ENCODE measurements around the gene FAIM. TPM values are rescaled to one million over a fixed set of nuclear protein-coding genes. Genes with fewer than 3 reads are reported as not detected.
"Not testable (repeated sequence)": the region's sequence is repeated elsewhere in the genome, so short reads cannot be mapped to it uniquely, and the experiment has no call there.

The FAIM gene
- total RNA-seq, 1 experiment from 2014 or later, result 29.2 TPM

GRCh38 chr3:138594150-138594934, 14.2 kb upstream of the FAIM start, which contains the start of gene CEP70:
TSS of gene CEP70 (minus strand) at chr3:138594260. CDS start at chr3:138572927, 21,333 bp downstream.
- H3K4me1 ChIP-seq (ENCODE audit: insufficient read depth, low read length), result 0 out of 2 replicates have a peak, but pooled peaks cover 9% of the 10 kb centered on the region
- peak within 1 kb of the TSS; percentile 62 for H3K27ac ChIP-seq (ENCODE audit: low read length)
- H3K9me3 ChIP-seq (ENCODE audit: low read length), result no peaks in the 10 kb centered on the region
- peak within 1 kb of the TSS; percentile 91 for H3K4me3 ChIP-seq (ENCODE audit: low read length)
- H3K79me2 ChIP-seq (ENCODE audit: low read length), result peaks cover 22% of the 10 kb centered on the region
- BruUV-seq (replicated peaks), result TSS peak; percentile 98
- intact Hi-C loops (cut with micrococcal nuclease), result loop anchor here (1.0 to 5.0 kb wide), 8 partner anchors 100 to 328 kb away; partner anchors contain the start of gene PIK3CB
- no peak for TF ChIP-seq EZH2phosphoT487 (IDR thresholded peaks at IDR 0.05; ENCODE audit: borderline replicate concordance, low read length)
- TF ChIP-seq EZH2 (IDR thresholded peaks at IDR 0.05; ENCODE audit: low read length, unreplicated experiment), result no peak
- TF ChIP-seq CTCF (conservative IDR thresholded peaks at IDR 0.05; ENCODE audit: low read depth, low read length), result peak; percentile 84
- no peaks in the 10 kb centered on the region for H3K9me2 ChIP-seq (replicated peaks; ENCODE audit: low read length)
- DNase-seq (peak; percentile 93), ATAC-seq (peak; percentile 91)
- CTCF ChIA-PET, result interaction anchor here (0.5 to 2.8 kb wide), 8 partner anchors 92 to 342 kb away, joined by 3 to 18 read pairs (median 4); no protein-coding TSS in a partner anchor
- no peaks in the 10 kb centered on the region for H3F3A ChIP-seq (ENCODE audit: low read length, unreplicated experiment)
- peak within 1 kb of the TSS; percentile 99 for H3K4me2 ChIP-seq (ENCODE audit: low read length)
- H3K9ac ChIP-seq (ENCODE audit: low read length), result peak within 1 kb of the TSS; percentile 69
- no peaks in the 10 kb centered on the region; the same call in 1 of the 2 replicates for H3K36me3 ChIP-seq (ENCODE audit: low read depth, low read length)
- H2AFZ ChIP-seq (ENCODE audit: low read length), result peak within 1 kb of the TSS; percentile 99
- H3K27me3 ChIP-seq (ENCODE audit: low read length), result no peaks in the 10 kb centered on the region
- POLR2A ChIA-PET (ENCODE audit: unreplicated experiment), result interaction anchor here (0.6 kb wide), 3 partner anchors 16 to 321 kb away, joined by 3 read pairs; no protein-coding TSS in a partner anchor
- H4K20me1 ChIP-seq (ENCODE audit: low read length), result no peaks in the 10 kb centered on the region

DNA sequence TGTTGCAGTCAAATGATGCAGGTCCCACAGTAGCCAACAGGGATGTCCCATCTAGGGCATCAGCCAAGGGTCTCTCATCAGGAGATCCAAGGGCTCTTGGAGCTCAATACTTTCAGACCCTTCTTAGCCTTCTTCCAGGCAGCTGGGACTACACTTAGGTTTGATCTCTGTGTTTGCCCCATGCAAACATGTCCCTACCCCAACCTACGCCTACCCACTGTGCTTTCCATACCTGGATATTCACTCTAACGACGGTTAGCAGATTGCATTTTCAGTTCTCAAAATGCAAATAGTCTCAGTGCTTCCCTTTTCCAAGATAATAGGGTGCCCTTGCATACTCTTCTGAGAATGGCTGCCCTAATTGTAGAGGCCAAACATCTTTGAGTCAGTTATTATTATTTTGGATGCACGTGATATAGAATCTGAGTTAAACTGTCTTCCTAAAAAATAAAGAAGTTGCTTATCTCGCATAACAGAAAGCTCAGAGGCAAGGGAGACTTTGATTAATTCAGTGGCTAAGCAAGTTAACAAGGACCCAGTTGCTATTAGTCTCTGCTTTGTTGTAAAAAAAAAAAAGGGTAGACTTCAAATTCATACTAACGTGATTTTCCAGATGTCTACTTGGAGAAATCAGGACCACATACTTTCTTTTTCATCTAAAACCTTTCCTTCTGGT, 13.5 kb upstream of the FAIM start:
- intact Hi-C loops (cut with micrococcal nuclease), result loop anchor here (1.0 to 5.0 kb wide), 8 partner anchors 99 to 327 kb away; partner anchors contain the start of gene PIK3CB
- no peaks in the 10 kb centered on the region for H3F3A ChIP-seq (ENCODE audit: low read length, unreplicated experiment)
- ChIA-PET CTCF (interaction anchor here (0.5 to 2.8 kb wide), 6 partner anchors 92 to 341 kb away, joined by 3 to 18 read pairs (median 8); no protein-coding TSS in a partner anchor), POLR2A (ENCODE audit: unreplicated experiment) (interaction anchor here (0.6 kb wide), 1 partner anchor 320 kb away, joined by 3 read pairs; no protein-coding TSS in a partner anchor)
- TF ChIP-seq EZH2 (IDR thresholded peaks at IDR 0.05; ENCODE audit: low read length, unreplicated experiment) (no peak), CTCF (conservative IDR thresholded peaks at IDR 0.05; ENCODE audit: low read depth, low read length) (no peak), EZH2phosphoT487 (IDR thresholded peaks at IDR 0.05; ENCODE audit: borderline replicate concordance, low read length) (no peak)
- H3K27me3 ChIP-seq (ENCODE audit: low read length), result no peaks in the 10 kb centered on the region
- BruUV-seq (replicated peaks), result no TSS peak
- H3K4me2 ChIP-seq (ENCODE audit: low read length), result peak overlapping the region; percentile 99
- 0 out of 2 replicates have a peak, but pooled peaks cover 9% of the 10 kb centered on the region for H3K4me1 ChIP-seq (ENCODE audit: insufficient read depth, low read length)
- H3K27ac ChIP-seq (ENCODE audit: low read length), result no peak overlapping the region
- no peaks in the 10 kb centered on the region; the same call in 1 of the 2 replicates for H3K36me3 ChIP-seq (ENCODE audit: low read depth, low read length)
- H3K79me2 ChIP-seq (ENCODE audit: low read length), result peaks cover 22% of the 10 kb centered on the region
- ATAC-seq, result no peak
- H3K4me3 ChIP-seq (ENCODE audit: low read length), result peak overlapping the region; percentile 91; the same call in 1 of the 2 replicates
- no peak overlapping the region for H3K9ac ChIP-seq (ENCODE audit: low read length)
- H2AFZ ChIP-seq (ENCODE audit: low read length), result peak overlapping the region; percentile 99; the same call in 1 of the 2 replicates
- no peak for DNase-seq
- H4K20me1 ChIP-seq (ENCODE audit: low read length), result no peaks in the 10 kb centered on the region
- no peaks in the 10 kb centered on the region for H3K9me2 ChIP-seq (replicated peaks; ENCODE audit: low read length)
- H3K9me3 ChIP-seq (ENCODE audit: low read length), result no peaks in the 10 kb centered on the region

- H3K27me3 ChIP-seq (ENCODE audit: low read length); H3K9ac ChIP-seq (ENCODE audit: low read length); H3K9me2 ChIP-seq (replicated peaks; ENCODE audit: low read length); DNase-seq; H3K9me3 ChIP-seq (ENCODE audit: low read length); H3F3A ChIP-seq (ENCODE audit: low read length, unreplicated experiment); BruUV-seq (replicated peaks); ATAC-seq; H3K4me2 ChIP-seq (ENCODE audit: low read length); H3K4me1 ChIP-seq (ENCODE audit: insufficient read depth, low read length); H3K27ac ChIP-seq (ENCODE audit: low read length); intact Hi-C loops (cut with micrococcal nuclease); POLR2A ChIA-PET (ENCODE audit: unreplicated experiment); H3K4me3 ChIP-seq (ENCODE audit: low read length); H3K36me3 ChIP-seq (ENCODE audit: low read depth, low read length); H4K20me1 ChIP-seq (ENCODE audit: low read length); H3K79me2 ChIP-seq (ENCODE audit: low read length); CTCF ChIA-PET; H2AFZ ChIP-seq (ENCODE audit: low read length): not testable (repeated sequence)
Observed at GRCh38 chr3:138597186-138597976, 11.2 kb upstream of the FAIM start.
